Measurements from ENCODE around the gene DCK.
"Not testable (repeated sequence)": the region's sequence is repeated elsewhere in the genome, so short reads cannot be mapped to it uniquely, and the experiment has no call there.

GRCh38 chr4:71053613-71054012 lies 60.2 kb downstream of the DCK start:
- TF ChIP-seq, protein P1, sequence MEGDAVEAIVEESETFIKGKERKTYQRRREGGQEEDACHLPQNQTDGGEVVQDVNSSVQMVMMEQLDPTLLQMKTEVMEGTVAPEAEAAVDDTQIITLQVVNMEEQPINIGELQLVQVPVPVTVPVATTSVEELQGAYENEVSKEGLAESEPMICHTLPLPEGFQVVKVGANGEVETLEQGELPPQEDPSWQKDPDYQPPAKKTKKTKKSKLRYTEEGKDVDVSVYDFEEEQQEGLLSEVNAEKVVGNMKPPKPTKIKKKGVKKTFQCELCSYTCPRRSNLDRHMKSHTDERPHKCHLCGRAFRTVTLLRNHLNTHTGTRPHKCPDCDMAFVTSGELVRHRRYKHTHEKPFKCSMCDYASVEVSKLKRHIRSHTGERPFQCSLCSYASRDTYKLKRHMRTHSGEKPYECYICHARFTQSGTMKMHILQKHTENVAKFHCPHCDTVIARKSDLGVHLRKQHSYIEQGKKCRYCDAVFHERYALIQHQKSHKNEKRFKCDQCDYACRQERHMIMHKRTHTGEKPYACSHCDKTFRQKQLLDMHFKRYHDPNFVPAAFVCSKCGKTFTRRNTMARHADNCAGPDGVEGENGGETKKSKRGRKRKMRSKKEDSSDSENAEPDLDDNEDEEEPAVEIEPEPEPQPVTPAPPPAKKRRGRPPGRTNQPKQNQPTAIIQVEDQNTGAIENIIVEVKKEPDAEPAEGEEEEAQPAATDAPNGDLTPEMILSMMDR (conservative IDR thresholded peaks at IDR 0.05) = not testable (repeated sequence)
- not testable (repeated sequence) for TF ChIP-seq EZH2 (IDR thresholded peaks at IDR 0.05; ENCODE audit: low read depth)

Measured in PC-9 (cell line).